SK-N-SH treated with all-trans-retinoic acid at 6 μM for 48 hours (cell line): ENCODE measurements around the gene KCNK3.

Source experiments
- ATAC-seq: fragments of 200-7000 bp; cut with Tn5 transposase; 3 replicates; pipeline ENCODE4 v1.9.1; 2020; ENCODE audit warnings: mild to moderate bottlenecking, moderate library complexity
- ARNTL ChIP-seq: fragments of 450-650 bp; formaldehyde crosslinking; IDR thresholded peaks from 2 replicates; pipeline ENCODE4 v1.5.0; 2020; ENCODE audit warnings: low read depth, mild to moderate bottlenecking, moderate library complexity, borderline replicate concordance
- BACH2 ChIP-seq: fragments of 250-450 bp; sonication (Bioruptor Pico); IDR thresholded peaks from 2 replicates; pipeline ENCODE4 v1.9.0; 2021; ENCODE audit warnings: mild to moderate bottlenecking, borderline replicate concordance
- CSDC2 ChIP-seq: fragments of 250-450 bp; sonication (Bioruptor Pico); IDR thresholded peaks from 2 replicates; pipeline ENCODE4 v1.5.0; 2020; ENCODE audit warnings: mild to moderate bottlenecking, moderate library complexity
- ESRRG ChIP-seq: fragments of 250-450 bp; sonication (Bioruptor Pico); IDR thresholded peaks from 2 replicates; pipeline ENCODE4 v1.6.1; 2021; ENCODE audit warnings: mild to moderate bottlenecking
- GLIS3 ChIP-seq: fragments of 250-450 bp; sonication (Bioruptor Pico); IDR thresholded peaks from 2 replicates; pipeline ENCODE4 v1.5.0; 2020; ENCODE audit warnings: mild to moderate bottlenecking, moderate library complexity
- ISL1 ChIP-seq: fragments of 250-450 bp; sonication (Bioruptor Pico); IDR thresholded peaks from 2 replicates; pipeline ENCODE4 v2.1.2; 2022; ENCODE audit warnings: mild to moderate bottlenecking, moderate library complexity
- OSR1 ChIP-seq: fragments of 250-450 bp; sonication (Bioruptor Pico); IDR thresholded peaks from 2 replicates; pipeline ENCODE4 v1.8.0; 2022; ENCODE audit warnings: moderate library complexity, mild to moderate bottlenecking, inconsistent platforms
- PATZ1 ChIP-seq: fragments of 250-450 bp; sonication (Bioruptor Pico); IDR thresholded peaks from 2 replicates; pipeline ENCODE4 v1.8.0; 2020; ENCODE audit warnings: mild to moderate bottlenecking, moderate library complexity, borderline replicate concordance
- PPARA ChIP-seq: fragments of 250-450 bp; sonication (Bioruptor Pico); IDR thresholded peaks from 2 replicates; pipeline ENCODE4 v1.5.0; 2020; ENCODE audit warnings: mild to moderate bottlenecking, borderline replicate concordance
- RARB ChIP-seq: fragments of 250-450 bp; sonication (Bioruptor Pico); IDR thresholded peaks from 2 replicates; pipeline ENCODE4 v1.8.0; 2021; ENCODE audit warnings: mild to moderate bottlenecking, moderate library complexity
- TOX ChIP-seq: fragments of 250-450 bp; sonication (Bioruptor Pico); IDR thresholded peaks from 2 replicates; pipeline ENCODE4 v1.8.0; 2021; ENCODE audit warnings: mild to moderate bottlenecking, moderate library complexity, borderline replicate concordance
- TSHZ2 ChIP-seq: fragments of 250-450 bp; sonication (Bioruptor Pico); IDR thresholded peaks from 2 replicates; pipeline ENCODE4 v1.5.0; 2020; ENCODE audit warnings: mild to moderate bottlenecking, moderate library complexity
- ZC3H10 ChIP-seq: fragments of 250-450 bp; sonication (Bioruptor Pico); IDR thresholded peaks from 2 replicates; pipeline ENCODE4 v1.5.1; 2021; ENCODE audit warnings: mild to moderate bottlenecking, moderate library complexity
- ZFP3 ChIP-seq: fragments of 250-450 bp; sonication (Bioruptor Pico); IDR thresholded peaks from 2 replicates; pipeline ENCODE4 v1.5.0; 2020; ENCODE audit warnings: mild to moderate bottlenecking, moderate library complexity
- ZFP30 ChIP-seq: fragments of 450-650 bp; formaldehyde crosslinking; IDR thresholded peaks from 2 replicates; pipeline ENCODE4 v1.5.0; 2022; ENCODE audit warnings: mild to moderate bottlenecking, moderate library complexity
- ZNF565 ChIP-seq: fragments of 450-650 bp; formaldehyde crosslinking; conservative IDR thresholded peaks from 2 replicates; pipeline ENCODE4 v1.5.0; 2020; ENCODE audit warnings: low read depth, mild to moderate bottlenecking, moderate library complexity
- ZNF70 ChIP-seq: fragments of 450-650 bp; formaldehyde crosslinking; IDR thresholded peaks from 2 replicates; pipeline ENCODE4 v1.5.0; 2020; ENCODE audit warnings: mild to moderate bottlenecking, moderate library complexity
- ZNF8 ChIP-seq: fragments of 450-650 bp; formaldehyde crosslinking; IDR thresholded peaks from 2 replicates; pipeline ENCODE4 v1.5.0; 2020; ENCODE audit warnings: mild to moderate bottlenecking, moderate library complexity
- TF ChIP-seq, protein P1 (sequence below): fragments of 250-450 bp; sonication (Bioruptor Pico); IDR thresholded peaks from 2 replicates; pipeline ENCODE4 v1.8.0; 2021; ENCODE audit warnings: low read depth, mild to moderate bottlenecking, moderate library complexity, borderline replicate concordance
- TF ChIP-seq, protein P2 (sequence below): fragments of 250-450 bp; sonication (Bioruptor Pico); IDR thresholded peaks from 2 replicates; pipeline ENCODE4 v1.5.1; 2020; ENCODE audit warnings: low read depth, mild to moderate bottlenecking, moderate library complexity
- TF ChIP-seq, protein P3 (sequence below): fragments of 250-450 bp; sonication (Bioruptor Pico); IDR thresholded peaks from 2 replicates; pipeline ENCODE4 v1.5.1; 2021; ENCODE audit warnings: mild to moderate bottlenecking, moderate library complexity

The KCNK3 gene

GRCh38 chr2:26706616-26707473 lies 14.3 kb downstream of the KCNK3 start:
- no peak for TF ChIP-seq ZC3H10 (CRISPR knock-in tag)
- TF ChIP-seq, protein P1, sequence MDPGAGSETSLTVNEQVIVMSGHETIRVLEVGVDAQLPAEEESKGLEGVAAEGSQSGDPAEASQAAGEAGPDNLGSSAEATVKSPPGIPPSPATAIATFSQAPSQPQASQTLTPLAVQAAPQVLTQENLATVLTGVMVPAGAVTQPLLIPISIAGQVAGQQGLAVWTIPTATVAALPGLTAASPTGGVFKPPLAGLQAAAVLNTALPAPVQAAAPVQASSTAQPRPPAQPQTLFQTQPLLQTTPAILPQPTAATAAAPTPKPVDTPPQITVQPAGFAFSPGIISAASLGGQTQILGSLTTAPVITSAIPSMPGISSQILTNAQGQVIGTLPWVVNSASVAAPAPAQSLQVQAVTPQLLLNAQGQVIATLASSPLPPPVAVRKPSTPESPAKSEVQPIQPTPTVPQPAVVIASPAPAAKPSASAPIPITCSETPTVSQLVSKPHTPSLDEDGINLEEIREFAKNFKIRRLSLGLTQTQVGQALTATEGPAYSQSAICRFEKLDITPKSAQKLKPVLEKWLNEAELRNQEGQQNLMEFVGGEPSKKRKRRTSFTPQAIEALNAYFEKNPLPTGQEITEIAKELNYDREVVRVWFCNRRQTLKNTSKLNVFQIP (CRISPR knock-in tag): no peak
- no peak for TF ChIP-seq TSHZ2 (CRISPR knock-in tag)
- no peak for TF ChIP-seq ESRRG (CRISPR knock-in tag)
- TF ChIP-seq RARB (CRISPR knock-in tag): no peak
- no peak for TF ChIP-seq ZFP30
- no peak for TF ChIP-seq OSR1 (CRISPR knock-in tag)
- TF ChIP-seq PPARA (CRISPR knock-in tag): no peak
- no peak for ATAC-seq

DNA sequence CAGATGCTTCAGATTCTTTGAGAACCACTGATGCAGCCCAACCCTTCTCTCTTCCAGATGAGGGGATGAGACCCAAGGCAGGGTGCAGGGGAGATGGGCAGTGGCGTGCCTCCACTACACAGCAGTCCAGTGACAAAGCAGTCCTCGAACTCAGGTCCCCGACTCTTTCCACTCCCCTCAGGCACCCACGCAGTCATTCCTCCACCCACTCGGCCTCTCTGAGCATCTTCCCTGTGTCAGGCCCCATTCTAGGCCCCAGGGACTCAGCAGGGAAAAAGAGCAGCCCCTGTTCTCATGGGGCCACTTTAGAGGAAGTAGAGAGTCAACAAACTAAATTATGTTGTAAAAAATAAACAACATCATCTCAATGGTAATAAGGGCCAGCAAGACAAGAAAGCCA lies 15.2 kb downstream of the KCNK3 start:
- TF ChIP-seq ESRRG (CRISPR knock-in tag) (no peak), RARB (CRISPR knock-in tag) (no peak), ZFP3 (no peak), PPARA (CRISPR knock-in tag) (no peak), ARNTL (CRISPR knock-in tag) (no peak), ISL1 (CRISPR knock-in tag) (no peak), GLIS3 (no peak), ZC3H10 (CRISPR knock-in tag) (no peak), ZNF565 (CRISPR knock-in tag) (no peak), OSR1 (CRISPR knock-in tag) (no peak), ZNF8 (CRISPR knock-in tag) (no peak), BACH2 (CRISPR knock-in tag) (no peak), CSDC2 (CRISPR knock-in tag) (no peak), PATZ1 (no peak)
- TF ChIP-seq, protein P2, sequence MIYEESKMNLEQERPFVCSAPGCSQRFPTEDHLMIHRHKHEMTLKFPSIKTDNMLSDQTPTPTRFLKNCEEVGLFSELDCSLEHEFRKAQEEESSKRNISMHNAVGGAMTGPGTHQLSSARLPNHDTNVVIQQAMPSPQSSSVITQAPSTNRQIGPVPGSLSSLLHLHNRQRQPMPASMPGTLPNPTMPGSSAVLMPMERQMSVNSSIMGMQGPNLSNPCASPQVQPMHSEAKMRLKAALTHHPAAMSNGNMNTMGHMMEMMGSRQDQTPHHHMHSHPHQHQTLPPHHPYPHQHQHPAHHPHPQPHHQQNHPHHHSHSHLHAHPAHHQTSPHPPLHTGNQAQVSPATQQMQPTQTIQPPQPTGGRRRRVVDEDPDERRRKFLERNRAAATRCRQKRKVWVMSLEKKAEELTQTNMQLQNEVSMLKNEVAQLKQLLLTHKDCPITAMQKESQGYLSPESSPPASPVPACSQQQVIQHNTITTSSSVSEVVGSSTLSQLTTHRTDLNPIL: no peak
- TF ChIP-seq, protein P3, sequence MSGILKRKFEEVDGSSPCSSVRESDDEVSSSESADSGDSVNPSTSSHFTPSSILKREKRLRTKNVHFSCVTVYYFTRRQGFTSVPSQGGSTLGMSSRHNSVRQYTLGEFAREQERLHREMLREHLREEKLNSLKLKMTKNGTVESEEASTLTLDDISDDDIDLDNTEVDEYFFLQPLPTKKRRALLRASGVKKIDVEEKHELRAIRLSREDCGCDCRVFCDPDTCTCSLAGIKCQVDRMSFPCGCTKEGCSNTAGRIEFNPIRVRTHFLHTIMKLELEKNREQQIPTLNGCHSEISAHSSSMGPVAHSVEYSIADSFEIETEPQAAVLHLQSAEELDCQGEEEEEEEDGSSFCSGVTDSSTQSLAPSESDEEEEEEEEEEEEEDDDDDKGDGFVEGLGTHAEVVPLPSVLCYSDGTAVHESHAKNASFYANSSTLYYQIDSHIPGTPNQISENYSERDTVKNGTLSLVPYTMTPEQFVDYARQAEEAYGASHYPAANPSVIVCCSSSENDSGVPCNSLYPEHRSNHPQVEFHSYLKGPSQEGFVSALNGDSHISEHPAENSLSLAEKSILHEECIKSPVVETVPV (CRISPR knock-in tag): no peak
- no peak for ATAC-seq

DNA sequence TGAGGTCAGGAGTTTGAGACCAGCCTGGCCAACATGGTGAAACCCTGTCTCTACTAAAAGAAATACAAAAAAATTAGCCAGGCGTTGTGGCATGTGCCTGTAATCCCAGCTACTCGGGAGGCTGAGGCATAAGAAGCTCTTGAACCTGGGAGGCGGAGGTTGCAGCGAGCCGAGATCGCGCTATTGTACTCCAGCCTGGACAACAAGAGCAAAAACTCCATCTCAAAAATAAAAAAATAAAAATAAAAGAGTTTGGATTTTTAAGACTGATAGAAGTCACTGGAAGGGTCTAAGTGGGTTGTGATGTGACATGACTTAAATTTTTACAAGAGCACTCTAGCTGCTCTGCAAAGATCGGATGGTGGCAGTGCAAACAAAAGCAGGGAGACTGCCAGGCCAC lies 15.9 kb downstream of the KCNK3 start:
- no peak for ATAC-seq
- TF ChIP-seq ZNF70 (CRISPR knock-in tag) (no peak), TOX (CRISPR knock-in tag) (no peak), ZNF565 (CRISPR knock-in tag) (no peak), GLIS3 (no peak), ZFP3 (no peak), BACH2 (CRISPR knock-in tag) (no peak)
- TF ChIP-seq, protein P3 (CRISPR knock-in tag): no peak
- TF ChIP-seq, protein P2: no peak
